Glutamatergic neuron (in vitro differentiated cells): ENCODE measurements around the gene CPA4. TPM values are rescaled to one million over a fixed set of nuclear protein-coding genes. Genes with fewer than 3 reads are reported as not detected.

Experiments used
- DNase-seq: peaks from one replicate; pipeline ENCODE4 v3.0.0; 2022
- H3K27ac Mint-ChIP-seq: one replicate; pipeline ENCODE4 v1.8.0; 2020; ENCODE audit warnings: mild to moderate bottlenecking, mixed read lengths, inconsistent platforms; ENCODE audit not compliant: unreplicated experiment
- H3K27me3 Mint-ChIP-seq: one replicate; pipeline ENCODE4 v1.8.0; 2020; ENCODE audit warnings: mild to moderate bottlenecking, moderate library complexity, mixed read lengths, inconsistent platforms; ENCODE audit not compliant: unreplicated experiment
- H3K36me3 Mint-ChIP-seq: one replicate; pipeline ENCODE4 v1.8.0; 2020; ENCODE audit warnings: mild to moderate bottlenecking, mixed read lengths, inconsistent platforms; ENCODE audit not compliant: unreplicated experiment
- H3K4me1 Mint-ChIP-seq: one replicate; pipeline ENCODE4 v1.8.0; 2020; ENCODE audit warnings: mild to moderate bottlenecking, low read depth, mixed read lengths, inconsistent platforms; ENCODE audit not compliant: unreplicated experiment
- H3K4me3 Mint-ChIP-seq: one replicate; pipeline ENCODE4 v1.8.0; 2020; ENCODE audit warnings: mild to moderate bottlenecking, mixed read lengths, inconsistent platforms; ENCODE audit not compliant: unreplicated experiment
- H3K9me3 Mint-ChIP-seq: one replicate; pipeline ENCODE4 v1.8.0; 2020; ENCODE audit warnings: mild to moderate bottlenecking, moderate library complexity, mixed read lengths, inconsistent platforms; ENCODE audit not compliant: unreplicated experiment
- total RNA-seq: library from RNA; stranded (reverse); fragmentation: NEBNext Ultra II Directional; extraction: Animal tissue kit (Norgen Biotek cat#: 25700); gene quantifications from one replicate; pipeline ENCODE4 v1.2.1, GENCODE V29; 2021; ENCODE audit not compliant: unreplicated experiment
- TF ChIP-seq, protein P1 (sequence below): fragments of 200-600 bp; sonication (generic); IDR thresholded peaks from one replicate; pipeline ENCODE4 v1.5.0; 2021; ENCODE audit not compliant: partially characterized antibody, unreplicated experiment

Gene CPA4
- total RNA-seq, 1 donor from 2014 or later: not detected

DNA sequence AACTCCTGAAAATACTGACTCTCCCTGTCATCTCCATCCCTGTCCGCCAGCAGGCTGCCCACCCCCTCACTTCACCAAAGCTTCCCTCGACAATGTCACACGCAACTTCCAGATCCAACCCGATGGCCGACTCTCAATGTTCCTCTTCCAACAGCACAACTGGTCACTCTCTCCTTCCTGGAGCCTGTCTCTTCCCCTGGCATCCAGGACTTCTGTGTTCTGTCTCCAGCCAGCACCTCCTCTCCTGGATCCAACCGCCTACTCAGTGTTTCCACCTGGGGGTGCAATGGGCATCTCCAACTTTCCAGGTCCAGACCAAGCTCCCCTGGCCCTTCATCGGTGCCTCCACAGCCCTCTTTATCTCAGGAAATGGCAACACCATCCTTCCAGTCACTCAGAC is 60.2 kb downstream of the CPA4 start:
- Mint-ChIP-seq H3K27me3 (peaks cover 5% of the 10 kb centered on the region), H3K9me3 (peaks cover 2% of the 10 kb centered on the region)

DNA sequence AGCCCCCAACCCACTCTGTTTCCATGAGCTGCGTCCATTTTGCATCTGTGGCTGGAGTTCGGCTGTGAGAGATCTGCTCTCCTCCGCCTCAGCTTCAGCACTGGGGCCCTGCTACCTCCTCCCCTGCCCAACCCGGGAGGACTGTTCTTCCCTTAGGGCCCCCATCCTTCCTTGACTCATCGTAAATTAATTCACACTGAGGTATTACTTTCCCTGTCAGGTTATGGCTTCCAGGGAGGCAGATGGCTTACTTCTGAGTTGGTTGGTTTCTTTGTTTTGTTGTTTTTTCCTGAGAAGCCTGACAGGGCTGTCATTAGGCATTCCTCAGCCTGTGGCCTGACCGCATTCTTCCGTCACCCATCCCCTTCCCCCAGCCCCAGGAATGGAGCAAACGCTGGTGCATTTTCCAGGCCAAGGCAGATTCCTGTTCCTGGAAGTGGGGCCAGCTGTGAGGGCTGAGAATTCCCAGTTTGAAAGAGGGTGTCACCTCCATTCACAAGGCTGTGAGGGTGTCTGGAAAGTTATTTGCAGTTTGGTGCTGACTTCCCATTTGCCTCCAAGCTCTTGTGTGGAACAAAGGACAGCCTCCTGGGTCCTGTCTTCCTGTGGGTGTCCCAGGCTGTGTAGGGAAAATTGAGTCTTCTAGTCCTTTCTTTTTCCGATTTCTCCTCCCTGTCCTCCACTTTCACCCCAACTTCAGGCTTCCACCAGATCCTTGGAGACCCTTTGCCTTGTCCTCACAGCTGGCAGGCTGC is 63.3 kb downstream of the CPA4 start:
- H3K4me3 Mint-ChIP-seq: no peak overlapping the region
- TF ChIP-seq, protein P1, sequence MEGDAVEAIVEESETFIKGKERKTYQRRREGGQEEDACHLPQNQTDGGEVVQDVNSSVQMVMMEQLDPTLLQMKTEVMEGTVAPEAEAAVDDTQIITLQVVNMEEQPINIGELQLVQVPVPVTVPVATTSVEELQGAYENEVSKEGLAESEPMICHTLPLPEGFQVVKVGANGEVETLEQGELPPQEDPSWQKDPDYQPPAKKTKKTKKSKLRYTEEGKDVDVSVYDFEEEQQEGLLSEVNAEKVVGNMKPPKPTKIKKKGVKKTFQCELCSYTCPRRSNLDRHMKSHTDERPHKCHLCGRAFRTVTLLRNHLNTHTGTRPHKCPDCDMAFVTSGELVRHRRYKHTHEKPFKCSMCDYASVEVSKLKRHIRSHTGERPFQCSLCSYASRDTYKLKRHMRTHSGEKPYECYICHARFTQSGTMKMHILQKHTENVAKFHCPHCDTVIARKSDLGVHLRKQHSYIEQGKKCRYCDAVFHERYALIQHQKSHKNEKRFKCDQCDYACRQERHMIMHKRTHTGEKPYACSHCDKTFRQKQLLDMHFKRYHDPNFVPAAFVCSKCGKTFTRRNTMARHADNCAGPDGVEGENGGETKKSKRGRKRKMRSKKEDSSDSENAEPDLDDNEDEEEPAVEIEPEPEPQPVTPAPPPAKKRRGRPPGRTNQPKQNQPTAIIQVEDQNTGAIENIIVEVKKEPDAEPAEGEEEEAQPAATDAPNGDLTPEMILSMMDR: no peak
- H3K9me3 Mint-ChIP-seq: peaks cover 3% of the 10 kb centered on the region
- no peak overlapping the region for H3K27ac Mint-ChIP-seq
- peaks cover 16% of the 10 kb centered on the region for H3K36me3 Mint-ChIP-seq
- peaks cover 4% of the 10 kb centered on the region for H3K27me3 Mint-ChIP-seq
- DNase-seq: no peak
- H3K4me1 Mint-ChIP-seq: peaks cover 18% of the 10 kb centered on the region

More for the DNA sequence above, 60.2 kb downstream of the CPA4 start:
- Mint-ChIP-seq H3K4me1 (peaks cover 33% of the 10 kb centered on the region), H3K36me3 (no peaks in the 10 kb centered on the region), H3K4me3 (no peak overlapping the region), H3K27ac (no peak overlapping the region)
- TF ChIP-seq, protein P1: no peak
- no peak for DNase-seq

DNA sequence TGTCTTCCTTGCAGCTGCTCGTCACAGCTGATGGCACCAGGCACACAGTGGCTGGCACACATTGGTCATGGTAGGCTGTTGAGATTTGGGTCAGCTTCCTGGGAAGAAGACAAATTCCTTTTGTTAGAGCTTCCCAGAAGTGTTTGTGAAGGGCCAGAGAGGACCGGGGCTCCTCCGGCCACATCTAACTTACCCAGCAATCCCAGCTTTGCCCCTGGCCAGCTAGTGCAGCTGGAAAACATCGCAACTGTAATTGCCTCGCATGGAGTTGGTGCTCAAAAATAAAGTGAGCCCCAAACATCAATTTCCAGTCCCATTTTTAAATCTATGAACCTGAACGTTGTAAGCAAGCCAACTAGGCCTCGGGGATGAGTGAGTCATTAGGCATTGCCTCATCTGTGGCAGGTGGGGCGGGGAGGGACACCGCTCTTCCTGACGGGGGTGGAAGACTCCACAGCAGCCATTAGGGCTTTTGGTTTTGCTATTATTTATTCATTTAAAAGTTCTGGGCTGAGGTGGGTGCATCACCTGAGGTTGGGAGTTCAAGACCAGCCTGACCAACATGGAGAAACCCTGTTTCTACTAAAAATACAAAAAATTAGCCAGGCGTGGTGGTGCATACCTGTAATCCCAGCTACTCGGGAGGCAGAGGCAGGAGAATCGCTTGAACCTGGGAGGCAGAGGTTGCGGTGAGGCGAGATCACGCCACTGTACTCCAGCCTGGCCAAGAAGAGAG is 64.1 kb downstream of the CPA4 start:
- TF ChIP-seq, protein P1: no peak
- no peak overlapping the region for H3K4me3 Mint-ChIP-seq
- peaks cover 11% of the 10 kb centered on the region for H3K4me1 Mint-ChIP-seq
- peaks cover 3% of the 10 kb centered on the region for H3K9me3 Mint-ChIP-seq
- H3K27me3 Mint-ChIP-seq: peaks cover 2% of the 10 kb centered on the region
- peaks cover 16% of the 10 kb centered on the region for H3K36me3 Mint-ChIP-seq
- no peak for DNase-seq
- H3K27ac Mint-ChIP-seq: no peak overlapping the region

DNA sequence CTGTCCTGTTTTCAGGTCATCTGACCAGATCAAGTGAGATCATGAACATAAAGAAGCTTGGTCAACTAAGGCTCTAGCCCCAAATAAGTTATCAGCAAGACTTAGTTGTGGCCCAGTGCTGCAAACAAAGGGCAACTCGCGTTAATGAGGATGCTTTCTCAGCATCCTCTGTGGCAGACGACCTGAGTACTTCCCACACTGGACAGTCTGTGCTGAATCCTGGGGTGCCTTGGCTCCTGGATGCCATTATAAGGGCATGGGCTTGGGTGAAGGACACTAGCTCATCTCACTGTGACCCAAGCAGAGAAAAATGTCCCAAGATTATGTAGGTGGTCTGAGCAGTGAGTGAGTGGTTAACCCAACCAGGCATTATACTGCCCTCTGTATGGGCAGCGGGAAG is 65.5 kb downstream of the CPA4 start:
- DNase-seq: no peak
- H3K27me3 Mint-ChIP-seq: peaks cover 2% of the 10 kb centered on the region
- H3K36me3 Mint-ChIP-seq: peaks cover 16% of the 10 kb centered on the region
- TF ChIP-seq, protein P1: no peak
- H3K4me3 Mint-ChIP-seq: no peak overlapping the region
- H3K9me3 Mint-ChIP-seq: peaks cover 3% of the 10 kb centered on the region
- no peak overlapping the region for H3K27ac Mint-ChIP-seq
- H3K4me1 Mint-ChIP-seq: peaks cover 10% of the 10 kb centered on the region

DNA sequence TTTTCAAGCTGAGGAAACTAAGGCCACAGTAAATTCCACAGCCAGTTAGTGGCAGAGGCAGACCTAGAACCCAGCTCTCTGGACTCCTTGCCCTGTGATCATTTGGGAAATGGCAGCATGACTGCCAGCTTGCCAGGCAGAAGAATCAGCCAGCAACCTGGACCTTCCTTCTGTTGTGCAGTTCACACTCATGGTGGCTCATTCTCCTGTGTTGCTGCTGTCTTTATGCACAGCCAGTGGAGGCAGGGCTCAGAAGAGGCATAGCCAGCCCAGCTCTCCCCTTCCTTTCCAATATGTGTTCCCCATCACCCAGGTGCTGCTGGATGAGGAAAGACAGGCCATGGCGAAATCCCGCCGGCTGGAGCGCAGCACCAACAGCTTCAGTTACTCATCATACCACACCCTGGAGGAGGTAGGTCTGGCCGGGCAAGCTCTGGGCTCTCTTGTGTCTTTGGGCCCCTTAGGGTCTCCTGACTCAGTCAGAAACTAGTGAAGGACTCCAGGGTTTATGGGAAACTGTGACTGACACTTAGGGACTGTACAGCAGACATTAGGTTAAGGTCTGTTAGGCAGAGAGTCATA is 66.4 kb downstream of the CPA4 start:
- H3K4me3 Mint-ChIP-seq: no peak overlapping the region
- H3K4me1 Mint-ChIP-seq: peaks cover 7% of the 10 kb centered on the region
- H3K27ac Mint-ChIP-seq: no peak overlapping the region
- no peak for DNase-seq
- peaks cover 1% of the 10 kb centered on the region for H3K9me3 Mint-ChIP-seq
- peaks cover 2% of the 10 kb centered on the region for H3K27me3 Mint-ChIP-seq
- H3K36me3 Mint-ChIP-seq: peaks cover 16% of the 10 kb centered on the region
- TF ChIP-seq, protein P1: no peak
